Measurements from ENCODE around the gene GUCY2C.
"Not testable (repeated sequence)": the region's sequence is repeated elsewhere in the genome, so short reads cannot be mapped to it uniquely, and the experiment has no call there.

GUCY2C gene

DNA sequence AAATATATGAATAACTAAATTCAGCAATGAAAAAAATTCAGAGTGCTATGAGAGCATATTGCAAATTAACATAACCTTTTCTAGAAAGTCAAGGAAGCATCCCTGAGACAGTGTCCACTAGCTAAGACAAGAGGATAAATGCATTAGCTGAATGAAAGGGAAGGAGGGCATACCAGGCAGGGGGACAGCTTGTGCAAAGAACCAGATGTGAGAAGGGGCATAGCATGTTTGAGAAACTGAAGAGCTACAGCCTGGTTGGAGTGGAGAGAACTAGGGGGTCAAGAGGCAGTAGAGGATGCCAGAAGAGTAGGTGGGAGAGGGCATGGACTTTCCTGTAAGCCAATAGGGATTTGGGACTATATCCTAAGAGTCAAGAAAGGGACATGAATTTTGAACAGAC is 2.2 kb upstream of the GUCY2C start:
- Mint-ChIP-seq H3K27me3 (peaks cover 5% of the 10 kb centered on the region), H3K4me3 (no peak overlapping the region), H3K27ac (no peak overlapping the region), H3K9me3 (no peaks in the 10 kb centered on the region), H3K36me3 (ENCODE audit: low read depth) (no peaks in the 10 kb centered on the region), H3K4me1 (ENCODE audit: low read depth) (no peaks in the 10 kb centered on the region)
- intact Hi-C loops (cut with micrococcal nuclease): no loop called here

GRCh38 chr12:14695715-14696141 is 671 bp downstream of the GUCY2C start:
- Mint-ChIP-seq H3K27me3 (peaks cover 5% of the 10 kb centered on the region), H3K27ac (no peak overlapping the region), H3K4me3 (no peak overlapping the region), H3K9me3 (no peaks in the 10 kb centered on the region), H3K4me1 (ENCODE audit: low read depth) (peaks cover 14% of the 10 kb centered on the region), H3K36me3 (ENCODE audit: low read depth) (no peaks in the 10 kb centered on the region)
- intact Hi-C loops (cut with micrococcal nuclease): no loop called here

DNA sequence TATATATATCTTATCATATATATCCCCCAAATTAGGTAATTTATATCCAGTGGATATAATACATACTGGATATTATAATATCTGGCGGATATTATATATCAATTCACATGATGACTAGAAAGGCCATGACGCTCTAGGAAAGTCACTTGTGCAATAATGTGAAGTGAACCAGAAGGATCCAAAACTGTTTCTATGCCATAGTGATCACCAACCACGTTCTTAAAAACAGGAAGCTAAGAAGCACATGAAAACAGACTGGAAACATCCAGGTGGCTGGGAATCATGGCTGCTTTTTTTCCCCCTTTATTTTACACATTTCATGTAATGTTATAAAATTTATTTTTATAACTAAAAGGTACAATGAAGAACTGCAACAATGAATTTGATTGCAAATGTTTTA is 1.4 kb downstream of the GUCY2C start:
- Mint-ChIP-seq H3K27ac (no peak overlapping the region), H3K9me3 (no peaks in the 10 kb centered on the region), H3K4me1 (ENCODE audit: low read depth) (peaks cover 14% of the 10 kb centered on the region), H3K4me3 (no peak overlapping the region), H3K27me3 (peaks cover 3% of the 10 kb centered on the region), H3K36me3 (ENCODE audit: low read depth) (no peaks in the 10 kb centered on the region)
- intact Hi-C loops (cut with micrococcal nuclease): no loop called here

DNA sequence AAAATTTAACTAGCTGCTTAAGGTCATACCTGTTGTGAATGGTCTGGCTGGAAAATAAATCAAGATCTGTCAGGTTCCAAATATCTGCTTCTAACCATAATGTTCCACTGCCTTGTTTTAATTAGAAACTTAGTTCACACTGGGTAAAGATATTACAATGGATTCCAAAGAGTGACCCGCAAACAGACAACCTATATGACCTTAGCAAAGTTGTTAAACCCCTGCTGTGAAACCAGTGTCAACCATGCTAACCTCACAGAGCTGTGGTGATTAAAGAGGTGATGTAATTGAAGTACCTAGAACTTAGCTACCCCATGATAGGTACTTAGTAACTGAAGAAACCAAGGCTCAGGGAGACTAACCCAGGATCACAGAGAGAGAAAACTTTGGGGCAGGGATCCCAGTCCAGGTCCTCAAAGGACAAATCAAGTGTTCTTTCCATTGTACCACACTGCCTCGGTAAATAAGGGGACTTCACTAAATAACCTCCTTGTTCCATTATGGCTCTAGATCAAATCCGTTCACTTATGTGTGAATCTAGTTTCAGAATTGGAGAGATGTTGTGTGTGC is 2.2 kb downstream of the GUCY2C start:
- Mint-ChIP-seq H3K27me3 (peaks cover 3% of the 10 kb centered on the region), H3K27ac (no peak overlapping the region), H3K4me1 (ENCODE audit: low read depth) (peaks cover 14% of the 10 kb centered on the region), H3K9me3 (no peaks in the 10 kb centered on the region), H3K4me3 (no peak overlapping the region), H3K36me3 (ENCODE audit: low read depth) (no peaks in the 10 kb centered on the region)
- intact Hi-C loops (cut with micrococcal nuclease): no loop called here

- peaks cover 14% of the 10 kb centered on the region for H3K4me1 Mint-ChIP-seq (ENCODE audit: low read depth)
- H3K27me3 Mint-ChIP-seq: peaks cover 3% of the 10 kb centered on the region
- intact Hi-C loops (cut with micrococcal nuclease): no loop called here
- H3K27ac Mint-ChIP-seq: no peak overlapping the region
- H3K4me3 Mint-ChIP-seq: no peak overlapping the region
- no peaks in the 10 kb centered on the region for H3K9me3 Mint-ChIP-seq
- no peaks in the 10 kb centered on the region for H3K36me3 Mint-ChIP-seq (ENCODE audit: low read depth)
Measured at GRCh38 chr12:14693116-14693515, 3.3 kb downstream of the GUCY2C start.

DNA sequence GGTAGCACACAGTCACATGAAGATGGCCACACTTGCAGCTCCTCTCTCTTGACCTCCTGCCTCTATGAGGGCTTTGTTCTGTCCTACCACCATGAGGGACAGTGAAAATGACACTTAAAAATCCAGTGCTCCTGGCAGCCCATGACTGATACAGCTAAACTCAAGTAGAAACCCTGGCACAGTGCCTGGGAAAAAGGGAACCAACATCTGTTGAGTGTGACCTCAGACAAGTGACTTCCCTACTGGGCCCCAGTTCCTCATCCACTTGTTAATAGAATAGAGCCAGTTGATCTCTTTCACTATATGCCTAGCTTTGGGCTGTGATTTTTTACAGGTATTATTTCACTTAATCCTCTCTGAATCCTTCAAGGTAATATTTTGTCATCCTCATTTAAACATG is 4.8 kb downstream of the GUCY2C start:
- Mint-ChIP-seq H3K36me3 (ENCODE audit: low read depth) (no peaks in the 10 kb centered on the region), H3K27ac (peak overlapping the region; percentile 60)
- intact Hi-C loops (cut with micrococcal nuclease): no loop called here

DNA sequence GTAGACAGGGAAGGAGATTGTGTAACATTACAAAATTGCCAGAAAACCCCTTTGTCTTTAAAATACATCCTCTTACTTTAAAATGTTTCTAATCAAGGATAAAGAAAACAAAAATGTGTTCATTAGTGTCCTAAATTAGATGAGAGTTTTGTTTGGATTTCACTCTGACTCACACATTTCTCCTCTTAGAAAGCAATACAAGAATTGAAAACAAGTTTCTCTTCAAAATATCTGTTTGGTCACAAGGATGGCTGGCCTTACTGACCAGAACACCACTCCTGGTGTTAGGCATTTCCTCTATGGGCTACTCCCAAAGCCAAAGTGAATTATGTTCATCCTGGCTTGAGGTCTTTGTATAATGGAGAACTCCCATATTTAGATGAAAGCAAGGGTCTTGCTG is 6.4 kb downstream of the GUCY2C start:
- no peak overlapping the region for H3K27ac Mint-ChIP-seq
- H3K9me3 Mint-ChIP-seq: no peaks in the 10 kb centered on the region
- H3K4me3 Mint-ChIP-seq: no peak overlapping the region
- peaks cover 14% of the 10 kb centered on the region for H3K4me1 Mint-ChIP-seq (ENCODE audit: low read depth)
- H3K36me3 Mint-ChIP-seq (ENCODE audit: low read depth): no peaks in the 10 kb centered on the region
- no peaks in the 10 kb centered on the region for H3K27me3 Mint-ChIP-seq
- intact Hi-C loops (cut with micrococcal nuclease): no loop called here

More for the DNA sequence above, 4.8 kb downstream of the GUCY2C start:
- peaks cover 3% of the 10 kb centered on the region for H3K27me3 Mint-ChIP-seq
- H3K4me1 Mint-ChIP-seq (ENCODE audit: low read depth): peaks cover 14% of the 10 kb centered on the region
- H3K9me3 Mint-ChIP-seq: no peaks in the 10 kb centered on the region
- H3K4me3 Mint-ChIP-seq: no peak overlapping the region

DNA sequence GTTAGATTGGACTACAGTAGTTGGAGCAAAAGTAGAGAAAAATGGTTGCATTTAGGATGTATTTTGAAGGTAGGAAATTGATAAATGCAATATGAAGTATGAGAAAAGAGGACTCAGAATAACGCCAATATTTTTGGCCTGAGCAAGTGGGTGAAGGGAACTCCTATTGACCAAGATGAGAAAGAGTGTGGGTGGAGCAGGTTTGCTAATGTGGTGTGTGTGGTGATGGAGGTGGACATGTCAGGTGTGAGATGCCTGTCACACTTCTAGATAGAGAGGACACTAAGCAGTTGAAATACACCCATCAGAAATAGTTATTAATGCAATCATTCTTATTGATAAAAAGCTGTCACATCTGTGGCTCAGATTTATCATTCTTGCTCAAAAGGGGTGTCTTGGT is 7.3 kb downstream of the GUCY2C start:
- Mint-ChIP-seq H3K27me3 (no peaks in the 10 kb centered on the region), H3K4me1 (ENCODE audit: low read depth) (peaks cover 14% of the 10 kb centered on the region), H3K27ac (no peak overlapping the region), H3K36me3 (ENCODE audit: low read depth) (no peaks in the 10 kb centered on the region), H3K9me3 (no peaks in the 10 kb centered on the region), H3K4me3 (no peak overlapping the region)
- intact Hi-C loops (cut with micrococcal nuclease): no loop called here

GRCh38 chr12:14682231-14682630 is 14.2 kb downstream of the GUCY2C start:
- intact Hi-C loops (cut with micrococcal nuclease); H3K27me3 Mint-ChIP-seq; H3K27ac Mint-ChIP-seq; H3K4me1 Mint-ChIP-seq (ENCODE audit: low read depth); H3K36me3 Mint-ChIP-seq (ENCODE audit: low read depth); H3K9me3 Mint-ChIP-seq; H3K4me3 Mint-ChIP-seq: not testable (repeated sequence)

DNA sequence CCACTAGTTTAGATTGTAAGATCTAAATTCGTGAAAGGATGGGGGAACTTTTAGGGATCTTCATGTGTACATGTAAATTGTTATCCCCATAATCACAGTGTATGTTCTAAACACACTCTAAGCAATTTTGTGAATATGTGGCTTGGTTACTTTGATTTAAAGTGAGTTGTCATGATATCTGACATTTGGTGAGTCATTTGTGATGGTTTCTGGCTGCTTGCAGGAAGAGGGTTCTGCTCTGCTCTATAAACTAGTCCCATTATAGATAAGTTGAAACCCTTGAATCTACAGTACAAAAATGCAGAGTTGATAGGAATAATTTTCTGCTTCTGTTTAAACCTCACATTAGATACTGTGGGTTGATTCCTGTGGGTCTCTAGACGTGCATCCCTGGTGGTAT is 14.8 kb downstream of the GUCY2C start:
- H3K9me3 Mint-ChIP-seq: no peaks in the 10 kb centered on the region
- peaks cover 4% of the 10 kb centered on the region for H3K4me1 Mint-ChIP-seq (ENCODE audit: low read depth)
- no peak overlapping the region for H3K27ac Mint-ChIP-seq
- no peaks in the 10 kb centered on the region for H3K27me3 Mint-ChIP-seq
- no peaks in the 10 kb centered on the region for H3K36me3 Mint-ChIP-seq (ENCODE audit: low read depth)
- no peak overlapping the region for H3K4me3 Mint-ChIP-seq
- intact Hi-C loops (cut with micrococcal nuclease): no loop called here

DNA sequence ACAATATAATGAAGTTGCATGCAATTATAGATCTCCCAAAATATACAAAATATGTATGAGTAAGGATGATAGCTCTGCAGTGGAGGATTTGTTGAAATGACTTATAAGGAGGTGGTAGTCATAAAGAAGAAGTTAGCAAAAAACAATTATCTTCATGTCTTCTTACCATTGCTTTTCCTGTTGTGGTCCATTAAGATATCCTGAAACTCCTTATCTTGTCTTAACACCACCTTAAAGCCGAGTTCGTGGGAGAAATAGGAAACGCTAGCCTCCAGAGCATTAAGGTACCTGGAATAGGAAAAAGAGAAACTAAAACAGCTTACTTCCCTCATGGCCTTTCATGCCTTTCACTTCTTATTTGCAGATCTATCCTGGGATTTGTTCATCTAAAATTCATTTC is 15.2 kb downstream of the GUCY2C start:
- Mint-ChIP-seq H3K27me3 (no peaks in the 10 kb centered on the region), H3K4me3 (no peak overlapping the region), H3K9me3 (no peaks in the 10 kb centered on the region), H3K27ac (no peak overlapping the region), H3K4me1 (ENCODE audit: low read depth) (peaks cover 4% of the 10 kb centered on the region), H3K36me3 (ENCODE audit: low read depth) (no peaks in the 10 kb centered on the region)
- intact Hi-C loops (cut with micrococcal nuclease): no loop called here

DNA sequence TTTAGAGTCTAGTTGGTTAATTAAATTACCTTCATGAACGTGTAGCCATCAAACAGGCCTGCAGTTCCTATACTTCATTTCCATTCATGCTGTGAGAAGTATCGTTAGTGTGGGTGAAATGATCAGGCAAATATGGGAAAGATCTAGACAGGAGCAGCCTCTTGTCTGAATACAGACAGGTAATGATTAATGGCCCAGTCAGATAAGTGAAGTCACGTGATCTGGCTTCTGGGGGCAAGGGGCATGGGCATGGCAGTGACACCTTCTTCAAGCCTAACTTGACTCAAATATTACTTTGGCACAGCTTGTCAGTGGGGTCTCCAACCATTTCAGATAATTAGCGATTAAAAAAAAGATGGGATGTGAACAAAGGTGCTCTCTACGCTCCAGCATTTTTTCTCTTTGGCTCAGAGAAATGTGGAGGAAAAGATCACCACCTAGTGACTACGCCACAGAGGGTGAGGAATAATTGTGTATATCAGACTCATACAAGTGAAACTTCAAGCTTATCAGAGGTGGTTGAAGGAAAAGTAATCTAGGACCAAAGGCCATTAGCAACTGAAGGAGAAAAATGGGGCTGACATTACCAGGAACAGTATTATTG is 17.8 kb downstream of the GUCY2C start:
- H3K36me3 Mint-ChIP-seq (ENCODE audit: low read depth): no peaks in the 10 kb centered on the region
- H3K27me3 Mint-ChIP-seq: peaks cover 3% of the 10 kb centered on the region
- no peaks in the 10 kb centered on the region for H3K9me3 Mint-ChIP-seq
- H3K4me3 Mint-ChIP-seq: no peak overlapping the region
- no peak overlapping the region for H3K27ac Mint-ChIP-seq
- intact Hi-C loops (cut with micrococcal nuclease): no loop called here
- peaks cover 4% of the 10 kb centered on the region for H3K4me1 Mint-ChIP-seq (ENCODE audit: low read depth)

- H3K27me3 Mint-ChIP-seq: no peaks in the 10 kb centered on the region
- intact Hi-C loops (cut with micrococcal nuclease): no loop called here
- no peak overlapping the region for H3K4me3 Mint-ChIP-seq
Measured at GRCh38 chr12:14668591-14668990, 27.8 kb downstream of the GUCY2C start.

DNA sequence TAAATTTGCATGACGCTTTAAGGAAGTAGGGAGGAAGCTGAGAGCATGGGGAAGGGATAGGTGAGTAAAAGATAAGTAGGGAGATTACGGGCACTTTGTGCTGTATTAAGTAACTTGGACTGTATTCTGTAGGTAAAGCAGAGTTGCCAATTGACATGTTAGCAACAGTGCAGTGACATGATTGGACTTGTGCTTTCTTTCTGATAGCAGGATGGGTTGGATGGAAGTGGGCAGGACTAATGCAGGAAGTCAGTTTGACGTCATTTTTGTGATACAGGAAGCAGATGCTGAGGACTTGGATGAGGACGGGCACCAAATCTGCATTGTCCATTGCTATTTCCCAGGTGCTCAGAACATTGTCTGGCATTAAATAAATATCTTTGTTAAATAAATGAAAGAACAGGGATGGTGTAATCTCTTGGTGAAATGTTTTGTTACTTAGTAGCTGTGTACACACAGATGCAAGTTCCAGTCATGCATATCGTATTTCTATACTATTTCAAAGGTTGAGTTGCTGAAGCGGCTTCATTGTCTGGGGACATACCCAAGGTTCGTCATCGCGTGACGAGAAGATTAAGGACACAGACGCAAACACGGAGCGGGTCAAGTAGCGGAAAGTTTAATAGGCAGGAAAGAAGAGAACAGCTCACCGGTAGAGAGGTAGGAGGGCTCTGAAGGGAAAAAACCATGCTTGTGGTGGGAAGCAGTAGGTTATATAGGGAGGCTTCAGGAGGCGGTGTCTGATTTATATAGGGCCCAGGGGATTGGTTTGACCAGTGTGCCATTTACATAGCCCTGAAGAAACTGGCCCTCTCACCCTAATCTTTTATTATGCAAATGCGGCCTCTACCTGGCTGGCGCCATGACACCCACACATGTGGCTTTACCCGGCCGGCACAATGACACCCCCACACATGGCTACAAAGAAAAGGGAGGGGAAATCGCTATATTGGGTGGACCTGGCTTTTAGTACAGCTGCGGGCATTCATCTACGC is 30.7 kb downstream of the GUCY2C start:
- no peaks in the 10 kb centered on the region for H3K36me3 Mint-ChIP-seq (ENCODE audit: low read depth)
- H3K27ac Mint-ChIP-seq: no peak overlapping the region
- H3K4me3 Mint-ChIP-seq: no peak overlapping the region
- no peaks in the 10 kb centered on the region for H3K4me1 Mint-ChIP-seq (ENCODE audit: low read depth)
- intact Hi-C loops (cut with micrococcal nuclease): loop anchor here (2.0 kb wide), 1 partner anchor 427 kb away; no protein-coding TSS in a partner anchor
- no peaks in the 10 kb centered on the region for H3K9me3 Mint-ChIP-seq
- H3K27me3 Mint-ChIP-seq: peaks cover 4% of the 10 kb centered on the region

More at GRCh38 chr12:14668591-14668990, 27.8 kb downstream of the GUCY2C start:
- Mint-ChIP-seq H3K9me3 (no peaks in the 10 kb centered on the region), H3K27ac (no peak overlapping the region), H3K4me1 (ENCODE audit: low read depth) (no peaks in the 10 kb centered on the region), H3K36me3 (ENCODE audit: low read depth) (no peaks in the 10 kb centered on the region)

Measured in dendritic cell treated with granulocyte-macrophage colony-stimulating factor and Interleukin-4, amounts not matched to agents 40 ng/mL and 50 ng/mL, for 4 days (primary cell).